ENCODE measurements around the gene TMEM167B. TPM values are rescaled to one million over a fixed set of nuclear protein-coding genes. Genes with fewer than 3 reads are reported as not detected.

Gene TMEM167B
- total RNA-seq, 1 experiment from 2014 or later, result 26.4 TPM

GRCh38 chr1:109107785-109108184, 17.2 kb downstream of the TMEM167B start:
- intact Hi-C loops (cut with micrococcal nuclease; ENCODE audit: unreplicated experiment), result loop anchor here (10.0 kb wide), 1 partner anchor 143 kb away; the partner anchor contains the start of gene CLCC1
- Histone ChIP-seq H3K27me3 (replicated peaks; ENCODE audit: insufficient read depth, low read depth, low read length, poor library complexity) (peaks cover 1% of the 10 kb centered on the region), H3K36me3 (ENCODE audit: insufficient read depth, low read length, poor library complexity, severe bottlenecking) (no peaks in the 10 kb centered on the region), H3K4me3 (ENCODE audit: low read depth, low read length, poor library complexity, severe bottlenecking) (no peak overlapping the region), H3K9me3 (ENCODE audit: low read depth, low read length, poor library complexity, severe bottlenecking) (no peaks in the 10 kb centered on the region), H3K4me1 (ENCODE audit: insufficient read depth, low read length, poor library complexity, severe bottlenecking) (peaks cover 10% of the 10 kb centered on the region), H3K27ac (ENCODE audit: low read depth, low read length, poor library complexity, severe bottlenecking) (no peak overlapping the region)
- ChIA-PET POLR2A (ENCODE audit: low non-redundant PET) (interaction anchor here (0.6 kb wide), 1 partner anchor 144 kb away, joined by 7 read pairs; the partner anchor contains the start of gene CLCC1), CTCF (no interaction called here)
- BruUV-seq (replicated peaks), result no TSS peak
- DNase-seq (ENCODE audit: low spot score), result no peak
- TF ChIP-seq EZH2 (IDR thresholded peaks at IDR 0.05; ENCODE audit: borderline replicate concordance, low read depth, low read length, poor library complexity, severe bottlenecking) (no peak), CTCF (conservative IDR thresholded peaks at IDR 0.05; ENCODE audit: low read depth, low read length) (no peak)

- Histone ChIP-seq H3K4me1 (ENCODE audit: insufficient read depth, low read length, poor library complexity, severe bottlenecking) (peaks cover 19% of the 10 kb centered on the region), H3K4me3 (ENCODE audit: low read depth, low read length, poor library complexity, severe bottlenecking) (no peak overlapping the region), H3K9me3 (ENCODE audit: low read depth, low read length, poor library complexity, severe bottlenecking) (no peaks in the 10 kb centered on the region), H3K27ac (ENCODE audit: low read depth, low read length, poor library complexity, severe bottlenecking) (no peak overlapping the region), H3K27me3 (replicated peaks; ENCODE audit: insufficient read depth, low read depth, low read length, poor library complexity) (peaks cover 22% of the 10 kb centered on the region), H3K36me3 (ENCODE audit: insufficient read depth, low read length, poor library complexity, severe bottlenecking) (no peaks in the 10 kb centered on the region)
- intact Hi-C loops (cut with micrococcal nuclease; ENCODE audit: unreplicated experiment), result loop anchor here (5.0 to 10.0 kb wide), 2 partner anchors 145 to 283 kb away; partner anchors contain the start of gene CLCC1
- no TSS peak for BruUV-seq (replicated peaks)
- CTCF ChIA-PET, result interaction anchor here (0.6 to 0.7 kb wide), 2 partner anchors 289 to 418 kb away, joined by 3 to 5 read pairs; no protein-coding TSS in a partner anchor
- no peak for TF ChIP-seq EZH2 (IDR thresholded peaks at IDR 0.05; ENCODE audit: borderline replicate concordance, low read depth, low read length, poor library complexity, severe bottlenecking)
- no peak for TF ChIP-seq CTCF (conservative IDR thresholded peaks at IDR 0.05; ENCODE audit: low read depth, low read length)
- no peak for DNase-seq (ENCODE audit: low spot score)
- POLR2A ChIA-PET (ENCODE audit: low non-redundant PET), result no interaction called here
Observed at GRCh38 chr1:109109906-109110305, 19.3 kb downstream of the TMEM167B start.

GRCh38 chr1:109111386-109112055, 21.0 kb downstream of the TMEM167B start:
- no peak overlapping the region for H3K4me3 ChIP-seq (ENCODE audit: low read depth, low read length, poor library complexity, severe bottlenecking)
- H3K27me3 ChIP-seq (replicated peaks; ENCODE audit: insufficient read depth, low read depth, low read length, poor library complexity), result peaks cover 37% of the 10 kb centered on the region
- ChIA-PET POLR2A (ENCODE audit: low non-redundant PET) (no interaction called here), CTCF (interaction anchor here (1.2 kb wide), 1 partner anchor 11 kb away, joined by 6 read pairs; no protein-coding TSS in a partner anchor)
- TF ChIP-seq CTCF (conservative IDR thresholded peaks at IDR 0.05; ENCODE audit: low read depth, low read length) (no peak), EZH2 (IDR thresholded peaks at IDR 0.05; ENCODE audit: borderline replicate concordance, low read depth, low read length, poor library complexity, severe bottlenecking) (no peak)
- H3K36me3 ChIP-seq (ENCODE audit: insufficient read depth, low read length, poor library complexity, severe bottlenecking), result no peaks in the 10 kb centered on the region
- H3K9me3 ChIP-seq (ENCODE audit: low read depth, low read length, poor library complexity, severe bottlenecking), result no peaks in the 10 kb centered on the region
- intact Hi-C loops (cut with micrococcal nuclease; ENCODE audit: unreplicated experiment), result loop anchor here (5.0 kb wide), 1 partner anchor 284 kb away; no protein-coding TSS in a partner anchor
- no peak for DNase-seq (ENCODE audit: low spot score)
- H3K4me1 ChIP-seq (ENCODE audit: insufficient read depth, low read length, poor library complexity, severe bottlenecking), result peaks cover 19% of the 10 kb centered on the region
- BruUV-seq (replicated peaks), result no TSS peak
- H3K27ac ChIP-seq (ENCODE audit: low read depth, low read length, poor library complexity, severe bottlenecking), result no peak overlapping the region
